ENCODE results near the gene AMACR.

GRCh38 chr5:34055667-34056066, 47.8 kb upstream of the AMACR start:
- no peak for TF ChIP-seq GATA2 (IDR thresholded peaks at IDR 0.05; ENCODE audit: low read depth, low read length)
- TF ChIP-seq GATA3 (IDR thresholded peaks at IDR 0.05; ENCODE audit: low read depth, low read length), result no peak

All from SH-SY5Y (cell line).